KBM-7 (cell line): ENCODE results near the gene KCNAB2.
"Not testable (repeated sequence)": the region's sequence is repeated elsewhere in the genome, so short reads cannot be mapped to it uniquely, and the experiment has no call there.

Source experiments
- DNase-seq: peaks from one replicate; pipeline ENCODE4 v3.0.0-alpha.2; 2015
- in situ Hi-C: fragments of 300-500 bp; cut with MboI; formaldehyde crosslinking; loops from 2 replicates; pipeline ENCODE4 v1.14.3; 2020; ENCODE audit warnings: low sequenced_read_pairs, low pct_unique_long_range_greater_than_20kb, mixed read lengths

Gene KCNAB2

GRCh38 chr1:6048179-6048867 is 2.6 kb downstream of the KCNAB2 start:
- DNase-seq: no peak
- in situ Hi-C loops: no loop called here

- in situ Hi-C loops: no loop called here
Measured at GRCh38 chr1:6049419-6049818, 3.7 kb downstream of the KCNAB2 start.

GRCh38 chr1:6051423-6051822 is 5.7 kb downstream of the KCNAB2 start:
- in situ Hi-C loops: no loop called here
- no peak for DNase-seq

More at GRCh38 chr1:6049419-6049818, 3.7 kb downstream of the KCNAB2 start:
- DNase-seq: no peak

GRCh38 chr1:6052543-6053205 is 7.0 kb downstream of the KCNAB2 start:
- peak; percentile 31 for DNase-seq
- in situ Hi-C loops: no loop called here

- no peak for DNase-seq
- in situ Hi-C loops: no loop called here
Measured at GRCh38 chr1:6053206-6053546, 7.5 kb downstream of the KCNAB2 start.

- DNase-seq: no peak
- in situ Hi-C loops: no loop called here
Measured at GRCh38 chr1:6054596-6054995, 8.9 kb downstream of the KCNAB2 start.

- no peak for DNase-seq
- in situ Hi-C loops: no loop called here
Measured at GRCh38 chr1:6056572-6056948, 10.9 kb downstream of the KCNAB2 start.

GRCh38 chr1:6057170-6057845 is 11.6 kb downstream of the KCNAB2 start:
- in situ Hi-C loops: no loop called here
- DNase-seq: no peak

GRCh38 chr1:6059866-6060265 is 14.2 kb downstream of the KCNAB2 start:
- DNase-seq: no peak
- in situ Hi-C loops: no loop called here

- in situ Hi-C loops: no loop called here
- DNase-seq: no peak
Measured at GRCh38 chr1:6062670-6063069, 17.0 kb downstream of the KCNAB2 start.

- peak; percentile 19 for DNase-seq
Measured at GRCh38 chr1:6063532-6064053, 17.9 kb downstream of the KCNAB2 start.

GRCh38 chr1:6065093-6065858 is 19.6 kb downstream of the KCNAB2 start:
- no peak for DNase-seq
- in situ Hi-C loops: no loop called here

More at GRCh38 chr1:6063532-6064053, 17.9 kb downstream of the KCNAB2 start:
- in situ Hi-C loops: not testable (repeated sequence)

- in situ Hi-C loops: no loop called here
- no peak for DNase-seq
Measured at GRCh38 chr1:6066680-6067079, 21.0 kb downstream of the KCNAB2 start.

GRCh38 chr1:6068073-6068472 is 22.4 kb downstream of the KCNAB2 start:
- DNase-seq: no peak
- in situ Hi-C loops: no loop called here

- no peak for DNase-seq
- in situ Hi-C loops: no loop called here
Measured at GRCh38 chr1:6068932-6069331, 23.2 kb downstream of the KCNAB2 start.

GRCh38 chr1:6069573-6069972 is 23.9 kb downstream of the KCNAB2 start:
- in situ Hi-C loops: no loop called here
- no peak for DNase-seq

GRCh38 chr1:6070450-6070974 is 24.8 kb downstream of the KCNAB2 start:
- no peak for DNase-seq
- in situ Hi-C loops: no loop called here

GRCh38 chr1:6071219-6071618 is 25.5 kb downstream of the KCNAB2 start:
- no peak for DNase-seq
- in situ Hi-C loops: no loop called here

GRCh38 chr1:6072774-6073479 is 27.2 kb downstream of the KCNAB2 start:
- no peak for DNase-seq

More at GRCh38 chr1:6072774-6073479, 27.2 kb downstream of the KCNAB2 start:
- in situ Hi-C loops: no loop called here
